SK-N-MC (cell line): Measurements from ENCODE around the gene TMEM184B.

Experiments
- EZH2 ChIP-seq: fragments of 200-600 bp; sonication (generic); IDR thresholded peaks from one replicate; pipeline ENCODE4 v1.6.1; 2017; ENCODE audit warnings: antibody characterized with exemption
- FOXP2 ChIP-seq: optimal IDR thresholded peaks from 2 replicates; pipeline ENCODE3; 2011; ENCODE audit warnings: mild to moderate bottlenecking, moderate library complexity; ENCODE audit not compliant: insufficient read depth; ENCODE audit errors: extremely low read length, control extremely low read depth
- POLR2AphosphoS5 ChIP-seq: IDR thresholded peaks from 2 replicates; pipeline ENCODE4 v1.6.1; 2012; ENCODE audit warnings: mild to moderate bottlenecking, low read depth, low read length, borderline replicate concordance

GRCh38 chr22:38170469-38170868 is 102.3 kb downstream of the TMEM184B start:
- TF ChIP-seq EZH2 = no peak
- TF ChIP-seq POLR2AphosphoS5 = no peak
- no peak for TF ChIP-seq FOXP2
